GM21447 (cell line): ENCODE results near the gene RNF214.
"Not testable (repeated sequence)": the region's sequence is repeated elsewhere in the genome, so short reads cannot be mapped to it uniquely, and the experiment has no call there.

Source experiments
- ATAC-seq: cut with Tn5 transposase; IDR thresholded peaks from one replicate; pipeline ENCODE4 v1.9.1; 2021; ENCODE audit not compliant: unreplicated experiment

RNF214 gene

DNA sequence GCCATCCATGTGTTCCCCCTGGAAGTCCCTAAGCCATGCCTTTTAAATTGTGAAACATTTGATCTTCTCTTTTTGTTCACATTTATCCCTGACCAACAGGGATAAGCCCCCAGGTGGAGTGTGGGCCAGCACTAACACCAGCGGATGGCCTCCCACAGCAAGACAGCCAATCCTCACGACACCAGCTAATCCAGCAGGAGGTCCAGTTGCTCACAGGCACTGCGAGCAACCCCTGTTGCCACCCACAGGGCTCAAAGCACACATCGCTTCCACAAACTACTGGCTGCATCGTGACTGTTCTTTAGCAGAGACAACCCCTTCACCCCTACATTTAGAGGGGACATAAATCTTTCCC lies 2.6 kb upstream of the RNF214 start:
- ATAC-seq = no peak

DNA sequence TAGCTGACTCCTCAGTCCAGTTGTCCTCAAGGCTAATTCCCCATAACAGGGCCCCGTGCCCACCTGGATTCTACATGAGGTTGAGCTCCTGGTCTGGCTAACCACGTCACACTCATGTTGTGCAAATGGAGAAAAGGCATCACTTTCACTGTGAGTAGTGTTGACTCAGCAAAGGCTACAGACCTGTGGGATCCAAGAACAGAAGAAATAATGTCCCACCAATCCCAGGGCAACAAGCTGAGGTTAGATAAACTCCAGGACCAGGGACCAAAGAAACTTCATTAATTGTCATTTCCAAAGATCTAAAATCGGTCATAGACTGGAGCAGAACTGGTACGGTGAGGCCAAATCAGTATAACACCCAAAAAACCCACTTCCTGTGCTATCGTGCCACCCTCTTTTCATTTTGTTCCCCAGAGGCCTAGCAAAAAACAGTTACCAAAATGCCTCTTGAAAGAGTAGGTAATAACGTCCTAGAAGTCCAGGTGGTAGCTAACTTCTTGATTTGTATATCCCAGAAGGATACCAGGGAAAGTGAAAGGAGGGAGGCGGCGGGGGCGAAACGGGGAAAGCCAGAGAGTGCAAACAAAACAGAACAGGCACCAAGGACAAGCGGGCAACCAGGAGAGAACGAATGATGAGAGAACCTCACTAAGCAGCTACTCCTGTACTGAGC lies 2.0 kb upstream of the RNF214 start:
- no peak for ATAC-seq

GRCh38 chr11:117230999-117231841 lies 1.3 kb upstream of the RNF214 start:
- no peak for ATAC-seq

GRCh38 chr11:117231842-117232091 lies 704 bp upstream of the RNF214 start, which contains the start of gene PCSK7:
Gene PCSK7 (minus strand): TSS chr11:117232073. CDS start chr11:117229844, 2,229 bp downstream.
- ATAC-seq = no peak

- no peak for ATAC-seq
Observed at GRCh38 chr11:117232911-117233409, 489 bp downstream of the RNF214 start.

DNA sequence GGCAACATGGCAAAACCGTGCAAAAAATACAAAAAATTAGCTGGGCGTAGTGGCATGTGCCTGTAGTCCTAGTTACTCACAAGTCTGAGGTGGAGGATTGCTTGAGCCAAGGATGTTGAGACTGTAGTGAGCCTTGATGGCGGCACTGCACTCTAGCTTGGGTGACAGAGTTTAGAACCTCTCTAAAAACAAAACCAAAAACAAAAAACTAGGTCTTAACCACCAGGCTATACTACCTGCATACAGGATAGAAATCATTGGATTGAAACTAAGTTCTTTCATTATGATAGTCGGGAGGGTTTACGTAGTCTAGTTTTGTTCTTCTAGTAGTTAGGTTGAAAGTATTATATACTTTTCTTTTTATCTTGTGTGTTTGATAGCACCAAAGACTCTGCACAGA lies 5.8 kb downstream of the RNF214 start:
- ATAC-seq = no peak

- no peak for ATAC-seq
Observed at GRCh38 chr11:117239295-117239694, 6.8 kb downstream of the RNF214 start.

- no peak for ATAC-seq
Observed at GRCh38 chr11:117248341-117248740, 15.9 kb downstream of the RNF214 start.

- ATAC-seq = no peak
Observed at GRCh38 chr11:117249571-117249970, 17.1 kb downstream of the RNF214 start.

GRCh38 chr11:117251506-117251905 lies 19.0 kb downstream of the RNF214 start:
- no peak for ATAC-seq

DNA sequence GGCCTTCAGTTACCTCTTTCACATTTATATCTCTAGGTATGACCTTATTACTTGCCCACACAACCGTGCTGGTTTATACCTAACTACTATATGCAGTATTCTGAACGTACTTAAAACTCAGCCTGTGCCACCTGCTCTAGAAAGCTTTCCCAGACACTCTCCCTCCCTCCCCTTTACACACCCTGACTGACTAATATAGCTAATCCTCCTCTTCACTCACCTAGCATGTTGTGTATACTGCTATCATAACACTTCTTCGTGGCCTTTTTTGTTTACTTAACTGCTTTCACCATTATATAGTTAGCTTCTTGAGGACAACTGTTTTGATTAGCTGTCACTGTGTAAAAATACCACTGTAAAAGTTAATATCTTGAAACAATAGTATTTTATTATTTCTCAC lies 23.5 kb downstream of the RNF214 start:
- no peak for ATAC-seq

- ATAC-seq = no peak
Observed at GRCh38 chr11:117256573-117256972, 24.1 kb downstream of the RNF214 start.

- no peak for ATAC-seq
Observed at GRCh38 chr11:117258576-117258975, 26.1 kb downstream of the RNF214 start.

- ATAC-seq = no peak
Observed at GRCh38 chr11:117259417-117259816, 26.9 kb downstream of the RNF214 start.

DNA sequence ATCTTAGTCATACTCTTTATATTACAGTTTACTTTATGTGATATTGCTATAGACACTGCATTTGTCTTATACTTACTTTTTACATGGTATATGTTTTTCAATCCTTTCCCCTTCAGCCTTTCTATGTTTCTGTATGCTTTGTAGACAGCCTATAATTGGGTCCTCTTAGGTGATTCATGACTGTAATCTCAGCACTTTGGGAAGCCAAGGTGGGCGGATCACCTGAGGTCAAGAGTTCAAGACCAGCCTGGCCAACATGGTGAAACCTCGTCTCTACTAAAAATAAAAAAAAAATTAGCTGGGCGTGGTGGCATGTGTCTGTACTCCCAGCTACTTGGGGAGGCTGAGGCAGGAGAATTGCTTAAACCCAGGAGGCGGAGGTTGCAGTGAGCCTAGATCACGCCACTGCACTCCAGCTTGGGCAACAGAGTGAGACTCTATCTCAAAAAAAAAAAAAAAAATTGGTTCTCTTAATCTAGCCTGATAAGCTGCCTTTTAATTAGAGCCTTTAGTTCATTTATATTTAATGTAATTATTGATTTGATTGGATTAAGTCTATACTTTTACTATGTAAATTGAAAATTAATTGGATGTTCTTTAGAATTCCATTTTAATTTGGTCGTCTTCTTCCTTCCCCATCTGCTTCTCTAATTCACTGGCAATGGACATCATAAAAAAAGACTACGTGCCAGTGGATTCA lies 32.3 kb downstream of the RNF214 start:
- not testable (repeated sequence) for ATAC-seq

- no peak for ATAC-seq
Observed at GRCh38 chr11:117265745-117266144, 33.3 kb downstream of the RNF214 start.

GRCh38 chr11:117269856-117270255 lies 37.4 kb downstream of the RNF214 start:
- no peak for ATAC-seq

DNA sequence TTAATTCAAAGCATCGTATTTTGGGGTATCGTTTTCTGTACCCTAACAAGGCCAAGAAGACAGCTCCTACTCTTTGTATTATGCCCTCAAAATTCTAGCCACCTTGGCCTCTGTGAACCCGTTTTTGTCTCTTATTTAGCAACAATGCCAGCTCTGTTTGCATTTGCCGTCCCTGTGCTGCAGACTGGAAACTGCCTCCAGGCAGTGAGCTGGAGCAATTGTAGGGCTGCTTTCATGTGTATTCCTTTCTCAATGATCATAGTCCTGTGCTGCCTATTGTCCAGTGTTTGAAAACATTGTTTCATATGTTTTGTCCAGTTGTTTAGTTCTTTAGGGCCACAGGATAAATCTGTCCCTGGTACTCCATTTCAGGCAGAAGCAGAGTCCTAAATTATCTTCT lies 38.7 kb downstream of the RNF214 start:
- ATAC-seq = no peak

- ATAC-seq = not testable (repeated sequence)
Observed at GRCh38 chr11:117272175-117272574, 39.7 kb downstream of the RNF214 start.

DNA sequence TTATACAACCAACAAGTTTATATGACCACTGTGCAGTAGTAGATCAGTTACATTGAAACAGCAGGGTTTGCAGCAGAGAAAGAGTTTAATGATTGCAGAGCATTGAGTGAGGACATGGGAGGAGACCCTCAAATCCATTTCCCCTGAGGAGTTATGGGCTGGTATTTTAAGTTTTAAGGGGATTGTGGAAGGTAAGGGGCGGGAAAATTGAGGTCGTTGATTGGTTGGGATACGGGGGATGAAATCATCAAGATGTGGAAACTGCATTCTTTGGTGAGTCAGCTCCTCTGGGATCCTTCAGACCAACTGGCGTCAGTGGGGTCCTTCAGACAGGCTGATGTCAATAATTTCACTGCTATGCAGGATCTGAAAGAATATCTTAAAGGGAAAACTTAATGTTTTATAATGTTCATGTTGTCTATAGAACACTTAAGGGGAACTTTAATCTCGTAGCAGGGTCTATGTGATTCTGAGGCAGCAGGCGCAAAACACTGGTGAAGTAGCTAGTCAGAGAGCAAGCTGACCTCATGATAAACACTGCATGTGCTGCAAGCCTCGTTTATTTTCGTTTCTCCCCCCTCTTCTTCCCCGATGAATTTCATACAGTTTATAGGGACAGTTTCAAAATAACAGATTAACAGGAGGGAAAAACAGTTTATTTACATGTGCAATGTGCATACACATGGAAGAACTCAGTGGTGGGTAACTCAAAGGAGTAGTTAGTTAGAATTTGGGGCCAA lies 41.2 kb downstream of the RNF214 start:
- no peak for ATAC-seq

DNA sequence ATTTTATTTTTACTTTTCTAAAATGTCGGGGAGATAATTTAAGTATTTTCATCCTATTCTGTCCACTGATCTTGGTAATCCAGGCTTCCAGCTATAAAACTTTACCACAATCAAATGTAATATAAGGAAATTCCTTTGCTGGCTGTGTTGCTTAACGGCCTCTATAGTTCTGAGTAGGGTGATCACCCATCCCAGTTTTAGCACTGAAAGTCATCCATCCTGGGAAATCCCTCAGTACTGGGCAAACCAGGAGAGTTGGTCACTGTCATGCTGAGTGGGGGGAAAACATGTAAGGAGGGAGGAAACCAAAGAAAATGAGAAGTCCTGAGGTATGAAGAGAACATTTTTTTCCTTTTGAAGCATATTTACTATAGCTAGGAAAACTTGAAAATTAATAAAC lies 45.9 kb downstream of the RNF214 start:
- no peak for ATAC-seq
